Progenitor cell of endocrine pancreas (in vitro differentiated cells): ENCODE data around the gene RPL38. TPM values are rescaled to one million over a fixed set of nuclear protein-coding genes. Genes with fewer than 3 reads are reported as not detected.
A peak's percentile ranks its signal among the peaks of the same experiment; 100 is the strongest.

Source experiments
- DNase-seq: peaks from one replicate; pipeline ENCODE4 v3.0.0; 2021; ENCODE audit warnings: low spot score; ENCODE audit not compliant: unreplicated experiment
- H3K27ac Mint-ChIP-seq: 2 replicates; pipeline ENCODE4 v1.8.0; 2021; ENCODE audit warnings: mild to moderate bottlenecking, moderate library complexity, mixed read lengths
- H3K27me3 Mint-ChIP-seq: 2 replicates; pipeline ENCODE4 v1.8.0; 2021; ENCODE audit warnings: mixed read lengths
- H3K36me3 Mint-ChIP-seq: 2 replicates; pipeline ENCODE4 v1.8.0; 2022; ENCODE audit warnings: mixed read lengths; ENCODE audit not compliant: insufficient read depth
- H3K4me1 Mint-ChIP-seq: 2 replicates; pipeline ENCODE4 v1.8.0; 2021; ENCODE audit warnings: low read depth, mixed read lengths
- H3K4me3 Mint-ChIP-seq: 2 replicates; pipeline ENCODE4 v1.8.0; 2021; ENCODE audit warnings: low read depth, mild to moderate bottlenecking, moderate library complexity, mixed read lengths
- H3K9me3 Mint-ChIP-seq: 2 replicates; pipeline ENCODE4 v1.8.0; 2021; ENCODE audit warnings: low read depth, mixed read lengths
- total RNA-seq: library from RNA; stranded (reverse); gene quantifications from 2 replicates; pipeline ENCODE4 v1.2.1, GENCODE V29; 2021
- TF ChIP-seq, protein P1 (sequence below): fragments of 200-600 bp; sonication (generic); IDR thresholded peaks from one replicate; pipeline ENCODE4 v1.5.0; 2021; ENCODE audit warnings: antibody characterized with exemption, mild to moderate bottlenecking; ENCODE audit not compliant: unreplicated experiment

Gene RPL38
- total RNA-seq, 1 donor from 2014 or later, result 798 TPM

DNA sequence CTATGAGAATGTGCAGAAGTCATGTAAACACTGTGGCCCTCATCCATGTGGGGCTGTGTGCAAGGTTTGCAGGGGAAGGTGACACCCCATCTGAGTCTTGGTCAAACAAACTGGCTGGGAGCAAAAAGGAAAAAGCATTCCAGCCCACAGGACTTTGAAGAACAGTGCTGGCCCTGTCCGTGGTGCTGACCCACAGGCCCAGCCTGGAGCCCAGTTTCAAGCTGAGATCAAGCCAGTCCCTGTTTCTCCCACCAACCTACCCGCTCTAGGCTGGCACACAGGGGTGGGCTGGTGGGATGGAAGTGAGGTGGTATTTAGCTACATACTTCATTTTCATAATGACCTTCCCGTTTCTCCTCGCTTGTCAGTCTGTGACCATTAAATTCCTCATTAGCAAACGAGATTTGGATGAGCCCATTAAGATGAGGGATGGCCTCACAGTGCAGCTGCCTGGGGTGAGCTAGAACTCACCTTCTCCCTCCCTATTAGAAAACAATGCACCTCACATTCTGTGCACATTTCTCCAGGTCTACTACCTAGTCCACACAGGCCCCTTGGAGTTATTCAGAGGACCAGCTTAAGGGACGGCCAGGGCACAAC lies 12.6 kb upstream of the RPL38 start:
- TF ChIP-seq, protein P1, sequence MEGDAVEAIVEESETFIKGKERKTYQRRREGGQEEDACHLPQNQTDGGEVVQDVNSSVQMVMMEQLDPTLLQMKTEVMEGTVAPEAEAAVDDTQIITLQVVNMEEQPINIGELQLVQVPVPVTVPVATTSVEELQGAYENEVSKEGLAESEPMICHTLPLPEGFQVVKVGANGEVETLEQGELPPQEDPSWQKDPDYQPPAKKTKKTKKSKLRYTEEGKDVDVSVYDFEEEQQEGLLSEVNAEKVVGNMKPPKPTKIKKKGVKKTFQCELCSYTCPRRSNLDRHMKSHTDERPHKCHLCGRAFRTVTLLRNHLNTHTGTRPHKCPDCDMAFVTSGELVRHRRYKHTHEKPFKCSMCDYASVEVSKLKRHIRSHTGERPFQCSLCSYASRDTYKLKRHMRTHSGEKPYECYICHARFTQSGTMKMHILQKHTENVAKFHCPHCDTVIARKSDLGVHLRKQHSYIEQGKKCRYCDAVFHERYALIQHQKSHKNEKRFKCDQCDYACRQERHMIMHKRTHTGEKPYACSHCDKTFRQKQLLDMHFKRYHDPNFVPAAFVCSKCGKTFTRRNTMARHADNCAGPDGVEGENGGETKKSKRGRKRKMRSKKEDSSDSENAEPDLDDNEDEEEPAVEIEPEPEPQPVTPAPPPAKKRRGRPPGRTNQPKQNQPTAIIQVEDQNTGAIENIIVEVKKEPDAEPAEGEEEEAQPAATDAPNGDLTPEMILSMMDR, result no peak
- peak; percentile 54 for DNase-seq
- peaks cover 18% of the 10 kb centered on the region for H3K27me3 Mint-ChIP-seq

DNA sequence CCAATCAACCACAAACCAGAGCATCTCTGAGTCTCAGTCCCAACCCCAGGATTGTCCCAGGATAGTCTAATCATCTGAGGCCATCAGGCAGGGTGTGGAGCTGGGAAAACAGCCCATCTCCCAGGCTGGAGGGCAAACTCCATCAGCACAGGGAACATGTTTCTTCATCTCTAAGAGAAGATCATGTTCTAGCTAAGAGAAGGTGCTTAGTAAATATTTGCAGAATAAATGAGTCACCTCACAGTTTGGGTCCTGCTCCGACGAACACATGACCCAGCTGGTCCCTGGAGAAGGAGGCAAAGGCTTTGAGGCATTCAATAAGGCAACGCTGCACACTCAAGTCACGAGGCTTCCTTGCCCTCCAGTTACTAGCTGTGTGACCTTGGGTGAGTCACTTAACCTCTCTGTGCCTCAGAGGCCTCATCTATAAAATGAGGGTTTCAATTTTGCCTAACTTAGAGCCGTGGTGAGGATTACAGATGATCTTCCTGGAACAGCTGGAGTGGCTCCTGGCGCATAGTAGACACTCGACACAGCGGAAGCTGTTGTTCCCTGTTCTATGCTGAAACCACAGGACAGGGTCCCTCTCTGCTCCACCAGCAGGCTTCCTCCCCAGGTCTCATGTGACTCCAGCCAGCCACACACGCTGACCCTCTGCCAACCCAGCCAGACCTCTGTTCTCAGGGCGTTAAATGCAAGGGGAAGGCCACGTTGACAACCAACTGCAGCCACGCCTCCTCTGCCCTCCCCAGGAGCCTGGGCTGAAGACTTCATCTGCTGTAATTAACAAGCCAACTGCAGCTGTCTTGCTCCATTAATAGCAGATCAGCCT lies 10.3 kb upstream of the RPL38 start:
- Mint-ChIP-seq H3K27ac (no peak overlapping the region), H3K27me3 (peaks cover 32% of the 10 kb centered on the region), H3K4me1 (no peaks in the 10 kb centered on the region), H3K4me3 (no peak overlapping the region), H3K36me3 (no peaks in the 10 kb centered on the region), H3K9me3 (no peaks in the 10 kb centered on the region)
- TF ChIP-seq, protein P1, result no peak
- DNase-seq, result no peak

More for the DNA sequence above, 12.6 kb upstream of the RPL38 start:
- no peaks in the 10 kb centered on the region for H3K9me3 Mint-ChIP-seq
- H3K36me3 Mint-ChIP-seq, result no peaks in the 10 kb centered on the region
- H3K4me1 Mint-ChIP-seq, result peaks cover 9% of the 10 kb centered on the region
- no peak overlapping the region for H3K4me3 Mint-ChIP-seq
- H3K27ac Mint-ChIP-seq, result no peak overlapping the region

DNA sequence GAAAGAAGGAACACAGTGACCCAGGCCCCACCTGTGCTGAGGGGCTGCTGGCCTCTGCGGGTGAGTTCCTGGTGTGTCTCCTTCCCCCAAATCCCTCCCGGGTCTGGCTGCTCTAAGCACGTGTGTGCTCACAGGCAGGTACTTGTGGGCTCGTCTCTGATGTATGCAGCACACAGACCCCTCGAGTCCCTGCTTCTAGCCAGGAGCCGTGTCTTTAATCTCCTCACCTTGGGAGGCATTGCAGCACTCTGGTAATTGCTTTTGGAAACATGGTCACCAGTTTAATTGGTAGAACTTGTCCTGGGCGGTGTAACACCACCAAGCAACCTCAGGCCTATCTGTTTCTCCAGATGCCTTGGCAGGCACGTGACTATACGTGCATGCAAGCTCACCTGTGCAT lies 8.8 kb upstream of the RPL38 start:
- DNase-seq, result no peak
- H3K4me1 Mint-ChIP-seq, result peaks cover under 1% of the 10 kb centered on the region
- H3K4me3 Mint-ChIP-seq, result no peak overlapping the region
- H3K36me3 Mint-ChIP-seq, result no peaks in the 10 kb centered on the region
- no peak overlapping the region for H3K27ac Mint-ChIP-seq
- H3K27me3 Mint-ChIP-seq, result peaks cover 45% of the 10 kb centered on the region
- no peaks in the 10 kb centered on the region for H3K9me3 Mint-ChIP-seq
- TF ChIP-seq, protein P1, result no peak

DNA sequence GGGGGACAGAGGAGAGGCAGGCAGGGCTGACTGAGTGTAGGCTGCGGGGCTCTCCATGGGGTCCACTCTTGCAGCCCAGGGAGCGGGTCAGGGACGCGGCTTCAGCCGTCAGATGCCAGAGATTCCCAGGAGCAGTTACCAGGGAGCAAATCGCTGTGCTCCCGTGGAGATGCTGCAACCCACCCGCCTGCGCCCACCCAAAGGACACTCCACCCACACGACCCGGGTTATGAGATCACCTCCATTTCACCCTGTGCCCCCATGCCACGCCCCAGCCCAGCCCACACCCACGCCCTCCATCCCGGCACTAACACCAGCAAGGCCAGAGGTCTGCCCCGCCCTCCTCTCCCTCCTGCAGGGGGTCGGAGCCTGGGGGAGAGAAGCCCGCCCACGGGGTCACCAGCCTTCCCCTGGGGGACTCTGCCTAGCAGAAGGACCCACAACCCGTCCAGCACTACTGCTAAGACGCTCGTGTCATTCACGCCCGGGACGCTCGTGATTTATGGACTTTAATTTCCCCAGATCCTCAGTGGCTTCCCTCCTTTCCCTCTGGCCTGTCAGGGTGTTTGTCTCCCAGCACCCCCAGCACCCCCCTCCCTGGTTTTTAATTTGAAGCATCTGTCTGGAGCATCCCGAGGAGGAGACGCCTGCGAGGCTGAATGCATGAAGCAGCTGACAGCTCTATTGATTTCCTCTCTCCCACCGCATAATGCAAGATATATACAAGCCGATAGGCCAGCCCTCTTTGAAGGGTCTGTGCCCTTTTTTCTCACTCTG lies 6.7 kb upstream of the RPL38 start:
- TF ChIP-seq, protein P1, result no peak
- no peak for DNase-seq
- Mint-ChIP-seq H3K9me3 (no peaks in the 10 kb centered on the region), H3K4me1 (peaks cover 1% of the 10 kb centered on the region), H3K27ac (no peak overlapping the region), H3K36me3 (no peaks in the 10 kb centered on the region), H3K27me3 (peaks cover 58% of the 10 kb centered on the region), H3K4me3 (no peak overlapping the region)

DNA sequence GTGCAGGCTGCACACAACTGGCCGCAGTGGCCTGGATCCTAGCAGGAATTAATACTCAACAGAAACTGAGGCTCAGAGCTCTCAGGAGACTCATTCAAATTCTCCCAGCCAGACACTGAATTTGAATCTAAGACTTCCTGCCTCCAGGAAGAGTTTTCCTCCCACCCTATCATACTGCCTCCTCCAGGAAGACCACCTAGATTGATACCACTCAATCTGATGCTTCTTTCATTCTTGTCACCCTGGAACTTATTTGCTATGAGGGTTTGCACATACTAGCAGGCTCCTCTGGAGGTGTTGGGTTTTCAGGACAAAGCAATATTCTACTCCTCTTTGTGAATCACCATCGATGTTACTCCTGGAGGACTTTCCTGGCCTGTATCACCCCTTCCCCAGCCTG lies 5.7 kb upstream of the RPL38 start:
- no peak overlapping the region for H3K27ac Mint-ChIP-seq
- H3K9me3 Mint-ChIP-seq, result no peaks in the 10 kb centered on the region
- peaks cover 1% of the 10 kb centered on the region for H3K4me1 Mint-ChIP-seq
- H3K36me3 Mint-ChIP-seq, result no peaks in the 10 kb centered on the region
- no peak overlapping the region for H3K4me3 Mint-ChIP-seq
- TF ChIP-seq, protein P1, result no peak
- no peak for DNase-seq
- peaks cover 64% of the 10 kb centered on the region for H3K27me3 Mint-ChIP-seq
